Measurements from ENCODE around the gene TSPO2. TPM values are rescaled to one million over a fixed set of nuclear protein-coding genes. Genes with fewer than 3 reads are reported as not detected.

The TSPO2 gene
- total and polyA plus RNA-seq, 9 of the 15 experiments (the other 6 are each of a cell fraction or from before 2014, with no cell fraction given), result not detected

DNA sequence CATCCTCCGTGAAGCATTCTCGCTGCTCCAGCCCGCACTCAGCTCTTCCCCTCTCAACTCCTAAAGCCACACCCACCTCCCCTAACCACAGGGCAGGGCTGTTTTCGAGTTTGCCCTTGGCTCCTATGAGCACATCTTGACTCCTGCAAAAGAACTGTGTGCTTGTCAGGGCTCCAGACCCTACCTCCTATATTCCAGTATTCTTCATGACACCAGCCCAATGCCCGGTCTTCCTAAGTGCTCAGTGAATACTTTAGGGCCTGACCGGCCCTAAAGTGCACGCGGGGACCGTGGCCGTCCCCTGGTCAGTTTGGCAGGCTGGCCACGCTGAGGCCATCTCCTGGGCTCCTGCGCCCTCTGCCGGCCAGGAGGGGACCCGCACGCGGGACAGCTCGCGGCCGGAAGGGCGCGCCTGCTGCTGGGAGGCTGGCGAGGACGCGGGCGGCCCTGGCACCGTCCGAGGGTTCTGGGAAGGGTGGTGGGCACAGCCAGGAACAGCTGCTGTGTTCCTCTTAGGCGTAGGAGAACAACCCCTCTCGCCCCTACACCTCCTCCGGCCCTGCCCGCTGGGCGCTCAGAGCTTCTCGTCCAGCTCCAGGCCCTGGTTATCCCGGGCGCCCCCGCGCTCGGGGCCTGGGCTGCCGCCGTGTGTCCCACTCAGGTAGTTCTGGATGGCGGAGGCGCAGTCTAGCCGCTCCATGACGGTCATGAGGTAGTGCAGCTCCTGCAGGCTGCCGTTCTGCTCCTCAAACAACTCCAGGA, 14.3 kb upstream of the TSPO2 start (continued):
- TF ChIP-seq, protein P1, sequence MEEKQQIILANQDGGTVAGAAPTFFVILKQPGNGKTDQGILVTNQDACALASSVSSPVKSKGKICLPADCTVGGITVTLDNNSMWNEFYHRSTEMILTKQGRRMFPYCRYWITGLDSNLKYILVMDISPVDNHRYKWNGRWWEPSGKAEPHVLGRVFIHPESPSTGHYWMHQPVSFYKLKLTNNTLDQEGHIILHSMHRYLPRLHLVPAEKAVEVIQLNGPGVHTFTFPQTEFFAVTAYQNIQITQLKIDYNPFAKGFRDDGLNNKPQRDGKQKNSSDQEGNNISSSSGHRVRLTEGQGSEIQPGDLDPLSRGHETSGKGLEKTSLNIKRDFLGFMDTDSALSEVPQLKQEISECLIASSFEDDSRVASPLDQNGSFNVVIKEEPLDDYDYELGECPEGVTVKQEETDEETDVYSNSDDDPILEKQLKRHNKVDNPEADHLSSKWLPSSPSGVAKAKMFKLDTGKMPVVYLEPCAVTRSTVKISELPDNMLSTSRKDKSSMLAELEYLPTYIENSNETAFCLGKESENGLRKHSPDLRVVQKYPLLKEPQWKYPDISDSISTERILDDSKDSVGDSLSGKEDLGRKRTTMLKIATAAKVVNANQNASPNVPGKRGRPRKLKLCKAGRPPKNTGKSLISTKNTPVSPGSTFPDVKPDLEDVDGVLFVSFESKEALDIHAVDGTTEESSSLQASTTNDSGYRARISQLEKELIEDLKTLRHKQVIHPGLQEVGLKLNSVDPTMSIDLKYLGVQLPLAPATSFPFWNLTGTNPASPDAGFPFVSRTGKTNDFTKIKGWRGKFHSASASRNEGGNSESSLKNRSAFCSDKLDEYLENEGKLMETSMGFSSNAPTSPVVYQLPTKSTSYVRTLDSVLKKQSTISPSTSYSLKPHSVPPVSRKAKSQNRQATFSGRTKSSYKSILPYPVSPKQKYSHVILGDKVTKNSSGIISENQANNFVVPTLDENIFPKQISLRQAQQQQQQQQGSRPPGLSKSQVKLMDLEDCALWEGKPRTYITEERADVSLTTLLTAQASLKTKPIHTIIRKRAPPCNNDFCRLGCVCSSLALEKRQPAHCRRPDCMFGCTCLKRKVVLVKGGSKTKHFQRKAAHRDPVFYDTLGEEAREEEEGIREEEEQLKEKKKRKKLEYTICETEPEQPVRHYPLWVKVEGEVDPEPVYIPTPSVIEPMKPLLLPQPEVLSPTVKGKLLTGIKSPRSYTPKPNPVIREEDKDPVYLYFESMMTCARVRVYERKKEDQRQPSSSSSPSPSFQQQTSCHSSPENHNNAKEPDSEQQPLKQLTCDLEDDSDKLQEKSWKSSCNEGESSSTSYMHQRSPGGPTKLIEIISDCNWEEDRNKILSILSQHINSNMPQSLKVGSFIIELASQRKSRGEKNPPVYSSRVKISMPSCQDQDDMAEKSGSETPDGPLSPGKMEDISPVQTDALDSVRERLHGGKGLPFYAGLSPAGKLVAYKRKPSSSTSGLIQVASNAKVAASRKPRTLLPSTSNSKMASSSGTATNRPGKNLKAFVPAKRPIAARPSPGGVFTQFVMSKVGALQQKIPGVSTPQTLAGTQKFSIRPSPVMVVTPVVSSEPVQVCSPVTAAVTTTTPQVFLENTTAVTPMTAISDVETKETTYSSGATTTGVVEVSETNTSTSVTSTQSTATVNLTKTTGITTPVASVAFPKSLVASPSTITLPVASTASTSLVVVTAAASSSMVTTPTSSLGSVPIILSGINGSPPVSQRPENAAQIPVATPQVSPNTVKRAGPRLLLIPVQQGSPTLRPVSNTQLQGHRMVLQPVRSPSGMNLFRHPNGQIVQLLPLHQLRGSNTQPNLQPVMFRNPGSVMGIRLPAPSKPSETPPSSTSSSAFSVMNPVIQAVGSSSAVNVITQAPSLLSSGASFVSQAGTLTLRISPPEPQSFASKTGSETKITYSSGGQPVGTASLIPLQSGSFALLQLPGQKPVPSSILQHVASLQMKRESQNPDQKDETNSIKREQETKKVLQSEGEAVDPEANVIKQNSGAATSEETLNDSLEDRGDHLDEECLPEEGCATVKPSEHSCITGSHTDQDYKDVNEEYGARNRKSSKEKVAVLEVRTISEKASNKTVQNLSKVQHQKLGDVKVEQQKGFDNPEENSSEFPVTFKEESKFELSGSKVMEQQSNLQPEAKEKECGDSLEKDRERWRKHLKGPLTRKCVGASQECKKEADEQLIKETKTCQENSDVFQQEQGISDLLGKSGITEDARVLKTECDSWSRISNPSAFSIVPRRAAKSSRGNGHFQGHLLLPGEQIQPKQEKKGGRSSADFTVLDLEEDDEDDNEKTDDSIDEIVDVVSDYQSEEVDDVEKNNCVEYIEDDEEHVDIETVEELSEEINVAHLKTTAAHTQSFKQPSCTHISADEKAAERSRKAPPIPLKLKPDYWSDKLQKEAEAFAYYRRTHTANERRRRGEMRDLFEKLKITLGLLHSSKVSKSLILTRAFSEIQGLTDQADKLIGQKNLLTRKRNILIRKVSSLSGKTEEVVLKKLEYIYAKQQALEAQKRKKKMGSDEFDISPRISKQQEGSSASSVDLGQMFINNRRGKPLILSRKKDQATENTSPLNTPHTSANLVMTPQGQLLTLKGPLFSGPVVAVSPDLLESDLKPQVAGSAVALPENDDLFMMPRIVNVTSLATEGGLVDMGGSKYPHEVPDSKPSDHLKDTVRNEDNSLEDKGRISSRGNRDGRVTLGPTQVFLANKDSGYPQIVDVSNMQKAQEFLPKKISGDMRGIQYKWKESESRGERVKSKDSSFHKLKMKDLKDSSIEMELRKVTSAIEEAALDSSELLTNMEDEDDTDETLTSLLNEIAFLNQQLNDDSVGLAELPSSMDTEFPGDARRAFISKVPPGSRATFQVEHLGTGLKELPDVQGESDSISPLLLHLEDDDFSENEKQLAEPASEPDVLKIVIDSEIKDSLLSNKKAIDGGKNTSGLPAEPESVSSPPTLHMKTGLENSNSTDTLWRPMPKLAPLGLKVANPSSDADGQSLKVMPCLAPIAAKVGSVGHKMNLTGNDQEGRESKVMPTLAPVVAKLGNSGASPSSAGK (IDR thresholded peaks at IDR 0.05), result peak; percentile 80
- no peak for TF ChIP-seq FOXP1 (CRISPR knock-in tag; IDR thresholded peaks at IDR 0.05)
- no peak for TF ChIP-seq POLR2AphosphoS2 (IDR thresholded peaks at IDR 0.05; ENCODE audit: low read length)
- TF ChIP-seq, protein P2, sequence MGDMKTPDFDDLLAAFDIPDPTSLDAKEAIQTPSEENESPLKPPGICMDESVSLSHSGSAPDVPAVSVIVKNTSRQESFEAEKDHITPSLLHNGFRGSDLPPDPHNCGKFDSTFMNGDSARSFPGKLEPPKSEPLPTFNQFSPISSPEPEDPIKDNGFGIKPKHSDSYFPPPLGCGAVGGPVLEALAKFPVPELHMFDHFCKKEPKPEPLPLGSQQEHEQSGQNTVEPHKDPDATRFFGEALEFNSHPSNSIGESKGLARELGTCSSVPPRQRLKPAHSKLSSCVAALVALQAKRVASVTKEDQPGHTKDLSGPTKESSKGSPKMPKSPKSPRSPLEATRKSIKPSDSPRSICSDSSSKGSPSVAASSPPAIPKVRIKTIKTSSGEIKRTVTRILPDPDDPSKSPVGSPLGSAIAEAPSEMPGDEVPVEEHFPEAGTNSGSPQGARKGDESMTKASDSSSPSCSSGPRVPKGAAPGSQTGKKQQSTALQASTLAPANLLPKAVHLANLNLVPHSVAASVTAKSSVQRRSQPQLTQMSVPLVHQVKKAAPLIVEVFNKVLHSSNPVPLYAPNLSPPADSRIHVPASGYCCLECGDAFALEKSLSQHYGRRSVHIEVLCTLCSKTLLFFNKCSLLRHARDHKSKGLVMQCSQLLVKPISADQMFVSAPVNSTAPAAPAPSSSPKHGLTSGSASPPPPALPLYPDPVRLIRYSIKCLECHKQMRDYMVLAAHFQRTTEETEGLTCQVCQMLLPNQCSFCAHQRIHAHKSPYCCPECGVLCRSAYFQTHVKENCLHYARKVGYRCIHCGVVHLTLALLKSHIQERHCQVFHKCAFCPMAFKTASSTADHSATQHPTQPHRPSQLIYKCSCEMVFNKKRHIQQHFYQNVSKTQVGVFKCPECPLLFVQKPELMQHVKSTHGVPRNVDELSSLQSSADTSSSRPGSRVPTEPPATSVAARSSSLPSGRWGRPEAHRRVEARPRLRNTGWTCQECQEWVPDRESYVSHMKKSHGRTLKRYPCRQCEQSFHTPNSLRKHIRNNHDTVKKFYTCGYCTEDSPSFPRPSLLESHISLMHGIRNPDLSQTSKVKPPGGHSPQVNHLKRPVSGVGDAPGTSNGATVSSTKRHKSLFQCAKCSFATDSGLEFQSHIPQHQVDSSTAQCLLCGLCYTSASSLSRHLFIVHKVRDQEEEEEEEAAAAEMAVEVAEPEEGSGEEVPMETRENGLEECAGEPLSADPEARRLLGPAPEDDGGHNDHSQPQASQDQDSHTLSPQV (IDR thresholded peaks at IDR 0.05), result peak; percentile 16; the same call in 1 of the 2 replicates
- TF ChIP-seq CBFA2T3 (IDR thresholded peaks at IDR 0.05), result no peak
- TF ChIP-seq, protein P3, sequence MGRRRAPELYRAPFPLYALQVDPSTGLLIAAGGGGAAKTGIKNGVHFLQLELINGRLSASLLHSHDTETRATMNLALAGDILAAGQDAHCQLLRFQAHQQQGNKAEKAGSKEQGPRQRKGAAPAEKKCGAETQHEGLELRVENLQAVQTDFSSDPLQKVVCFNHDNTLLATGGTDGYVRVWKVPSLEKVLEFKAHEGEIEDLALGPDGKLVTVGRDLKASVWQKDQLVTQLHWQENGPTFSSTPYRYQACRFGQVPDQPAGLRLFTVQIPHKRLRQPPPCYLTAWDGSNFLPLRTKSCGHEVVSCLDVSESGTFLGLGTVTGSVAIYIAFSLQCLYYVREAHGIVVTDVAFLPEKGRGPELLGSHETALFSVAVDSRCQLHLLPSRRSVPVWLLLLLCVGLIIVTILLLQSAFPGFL (CRISPR knock-in tag; IDR thresholded peaks at IDR 0.05), result no peak
- TF ChIP-seq, protein P4, sequence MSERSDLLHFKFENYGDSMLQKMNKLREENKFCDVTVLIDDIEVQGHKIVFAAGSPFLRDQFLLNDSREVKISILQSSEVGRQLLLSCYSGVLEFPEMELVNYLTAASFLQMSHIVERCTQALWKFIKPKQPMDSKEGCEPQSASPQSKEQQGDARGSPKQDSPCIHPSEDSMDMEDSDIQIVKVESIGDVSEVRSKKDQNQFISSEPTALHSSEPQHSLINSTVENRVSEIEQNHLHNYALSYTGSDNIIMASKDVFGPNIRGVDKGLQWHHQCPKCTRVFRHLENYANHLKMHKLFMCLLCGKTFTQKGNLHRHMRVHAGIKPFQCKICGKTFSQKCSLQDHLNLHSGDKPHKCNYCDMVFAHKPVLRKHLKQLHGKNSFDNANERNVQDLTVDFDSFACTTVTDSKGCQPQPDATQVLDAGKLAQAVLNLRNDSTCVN (CRISPR knock-in tag; IDR thresholded peaks at IDR 0.05), result no peak; the same call in 1 of the 2 replicates
- no peak; the same call in 1 of the 2 replicates for TF ChIP-seq TARDBP (IDR thresholded peaks at IDR 0.05)
- TF ChIP-seq HMG20A (CRISPR knock-in tag; conservative IDR thresholded peaks at IDR 0.05), result no peak

All from K562 (cell line).